ENCODE data around the gene CDK11B.
"Not testable (repeated sequence)": the region's sequence is repeated elsewhere in the genome, so short reads cannot be mapped to it uniquely, and the experiment has no call there.

The CDK11B gene

GRCh38 chr1:1599030-1599934 lies 59.5 kb downstream of the CDK11B start:
- peak; percentile 40 for DNase-seq (ENCODE audit: low spot score)

- DNase-seq (ENCODE audit: low spot score) = no peak
Measured at GRCh38 chr1:1598720-1599029, 60.1 kb downstream of the CDK11B start.

- no peak for DNase-seq (ENCODE audit: low spot score)
Measured at GRCh38 chr1:1598051-1598719, 60.6 kb downstream of the CDK11B start.

- DNase-seq (ENCODE audit: low spot score) = no peak
Measured at GRCh38 chr1:1597275-1597930, 61.4 kb downstream of the CDK11B start.

DNA sequence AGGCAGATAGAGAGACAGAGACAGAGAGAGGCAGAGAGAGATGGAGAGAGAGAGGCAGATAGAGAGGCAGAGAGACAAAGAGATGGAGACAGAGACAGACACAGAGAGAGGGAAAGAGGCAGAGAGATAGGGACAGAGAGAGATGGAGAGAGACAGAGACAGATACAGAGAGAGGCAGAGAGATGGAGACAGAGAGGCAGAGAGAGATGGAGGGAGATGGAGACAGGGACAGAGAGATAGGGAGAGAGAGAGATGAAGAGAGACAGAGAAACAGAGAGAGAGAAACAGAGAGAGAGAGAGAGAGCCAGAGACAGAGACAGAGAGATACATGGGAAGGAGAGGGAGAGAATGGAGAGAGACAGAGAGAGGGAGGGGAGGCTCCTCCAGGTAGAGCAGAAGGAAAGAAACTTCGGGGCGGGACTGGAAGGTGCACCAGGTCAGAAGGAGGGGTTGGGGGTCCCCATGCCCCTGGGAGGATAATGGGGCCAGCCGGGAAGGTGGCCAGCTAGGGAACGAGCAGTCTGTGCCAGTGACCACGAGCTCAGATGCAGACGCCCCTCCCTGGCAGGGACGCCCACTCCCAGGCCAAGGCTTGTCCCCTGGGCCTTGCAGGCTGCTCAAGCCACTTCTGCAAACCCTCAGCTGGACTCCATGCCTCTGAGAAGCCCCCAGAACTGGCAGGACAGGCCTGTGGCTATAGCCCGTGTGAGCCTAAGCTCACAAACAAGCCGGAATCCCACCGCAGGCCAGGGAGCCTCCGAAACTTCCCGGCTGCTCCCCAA lies 62.1 kb downstream of the CDK11B start:
- no peak for DNase-seq (ENCODE audit: low spot score)

DNA sequence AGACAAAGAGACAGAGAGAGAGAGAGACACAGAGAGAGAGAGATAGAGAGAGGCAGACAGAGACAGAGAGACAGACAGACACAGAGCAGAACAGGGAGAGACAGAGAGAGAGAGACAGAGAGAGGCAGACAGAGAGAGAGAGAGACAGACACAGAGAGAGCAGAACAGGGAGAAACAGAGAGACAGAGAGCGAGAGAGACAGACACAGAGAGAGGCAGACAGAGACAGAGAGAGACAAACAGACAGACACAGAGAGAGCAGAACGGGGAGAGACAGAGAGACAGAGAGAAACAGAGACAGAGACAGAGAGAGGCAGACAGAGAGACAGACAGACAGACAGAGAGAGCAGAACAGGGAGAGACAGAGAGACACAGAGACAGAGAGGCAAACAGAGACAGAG lies 63.5 kb downstream of the CDK11B start:
- DNase-seq (ENCODE audit: low spot score) = not testable (repeated sequence)

GRCh38 chr1:1594602-1595260 lies 64.1 kb downstream of the CDK11B start:
- DNase-seq (ENCODE audit: low spot score) = no peak

DNA sequence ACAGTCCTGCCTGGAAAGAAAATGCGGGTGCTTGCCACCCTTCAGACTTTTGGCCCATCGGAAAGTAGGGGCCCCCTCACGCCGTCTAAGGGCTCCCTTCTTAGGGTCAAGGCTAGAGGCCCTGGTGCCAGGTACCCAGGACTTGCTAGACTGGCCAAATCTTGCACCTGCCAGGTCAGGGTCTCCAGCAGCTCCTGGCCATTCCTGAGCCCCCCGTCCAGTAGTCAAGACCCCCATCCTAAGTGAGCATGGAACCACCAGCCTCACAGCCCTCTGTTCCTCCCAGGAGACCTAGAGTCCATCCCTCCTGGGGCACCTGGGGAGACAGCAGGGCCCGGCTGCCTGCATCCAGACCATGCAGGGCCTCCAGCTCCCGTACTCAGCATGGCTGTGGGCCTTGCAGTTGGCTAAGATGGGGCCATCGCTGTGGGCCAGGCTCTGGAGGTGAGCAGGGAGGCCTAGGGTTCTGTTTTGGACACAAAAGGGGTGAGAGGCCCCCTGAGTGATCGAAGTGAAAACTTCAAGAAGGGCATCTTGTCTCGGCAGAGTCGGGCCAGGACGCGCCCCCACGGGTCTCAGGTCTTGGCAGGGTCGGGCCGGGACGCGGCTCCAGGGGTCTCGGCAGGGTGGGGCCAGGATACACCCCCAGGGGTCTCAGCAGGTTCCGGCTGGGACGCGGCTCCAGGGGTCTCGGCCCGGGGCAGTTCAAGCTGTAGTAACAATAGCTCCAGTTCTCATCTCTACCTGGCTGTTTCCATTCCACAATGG lies 64.8 kb downstream of the CDK11B start:
- DNase-seq (ENCODE audit: low spot score) = no peak

GRCh38 chr1:1591452-1591851 lies 67.4 kb downstream of the CDK11B start:
- DNase-seq (ENCODE audit: low spot score) = no peak

Data from LoVo (cell line).